ENCODE measurements around the gene PUS1.

PUS1 gene

DNA sequence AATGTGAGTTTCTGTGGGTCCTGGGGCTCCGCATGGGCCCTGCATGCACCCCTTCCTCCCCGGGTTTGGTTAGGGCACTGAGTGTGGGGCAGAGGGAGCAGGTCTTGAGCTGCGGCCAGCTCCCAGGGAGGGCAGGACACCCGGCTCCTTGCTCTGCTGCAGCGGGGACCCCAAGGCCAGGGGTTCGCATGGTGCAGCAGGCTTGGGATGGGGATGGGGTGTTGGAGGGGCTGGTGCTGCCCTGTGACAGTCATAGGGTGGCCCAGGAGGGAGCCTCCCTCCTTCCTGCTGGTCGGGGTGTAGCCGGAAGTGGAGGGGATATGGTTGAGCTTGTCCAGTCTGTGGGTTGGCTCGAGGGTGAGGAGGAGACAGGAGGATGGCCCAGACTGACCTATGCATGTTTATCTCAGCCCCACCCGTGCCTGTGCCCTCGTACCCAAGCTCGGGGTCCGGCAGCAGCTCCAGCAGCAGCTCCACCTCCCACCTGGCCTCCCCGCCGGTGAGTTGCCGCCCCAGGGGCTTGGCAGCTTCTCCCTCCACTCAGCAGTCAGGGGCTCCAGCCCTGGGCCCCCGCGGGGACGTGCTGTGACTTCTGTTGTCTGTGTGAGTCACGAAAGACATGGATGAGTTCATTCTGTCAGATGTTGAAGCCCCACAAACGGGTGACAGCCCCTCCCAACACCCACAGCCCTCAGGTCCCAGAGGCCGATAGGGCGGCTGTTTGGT is 18.6 kb upstream of the PUS1 start:
- no peak overlapping the region for H3K4me3 ChIP-seq (ENCODE audit: low read length in 2 of 2)
- no peak overlapping the region for H3K9ac ChIP-seq (ENCODE audit: low read depth in 1 of 2, low read length in 2 of 2)
- no peaks in the 10 kb centered on the region for H3K27me3 ChIP-seq (ENCODE audit: control insufficient read depth in 2 of 2, insufficient read depth in 2 of 2, low read length in 2 of 2)
- H3K9me3 ChIP-seq (ENCODE audit: control insufficient read depth in 2 of 2, low read length in 2 of 2): no peaks in the 10 kb centered on the region
- H3K36me3 ChIP-seq (ENCODE audit: control insufficient read depth in 2 of 2, insufficient read depth in 2 of 2, low read length in 2 of 2): peaks cover 43 to 44% of the 10 kb centered on the region in 2 donors
- no peaks in the 10 kb centered on the region for H3K4me1 ChIP-seq (ENCODE audit: control insufficient read depth in 2 of 2, insufficient read depth in 2 of 2, low read length in 2 of 2)
- no peak overlapping the region for H3K27ac ChIP-seq (ENCODE audit: low read depth in 2 of 2, low read length in 2 of 2)

DNA sequence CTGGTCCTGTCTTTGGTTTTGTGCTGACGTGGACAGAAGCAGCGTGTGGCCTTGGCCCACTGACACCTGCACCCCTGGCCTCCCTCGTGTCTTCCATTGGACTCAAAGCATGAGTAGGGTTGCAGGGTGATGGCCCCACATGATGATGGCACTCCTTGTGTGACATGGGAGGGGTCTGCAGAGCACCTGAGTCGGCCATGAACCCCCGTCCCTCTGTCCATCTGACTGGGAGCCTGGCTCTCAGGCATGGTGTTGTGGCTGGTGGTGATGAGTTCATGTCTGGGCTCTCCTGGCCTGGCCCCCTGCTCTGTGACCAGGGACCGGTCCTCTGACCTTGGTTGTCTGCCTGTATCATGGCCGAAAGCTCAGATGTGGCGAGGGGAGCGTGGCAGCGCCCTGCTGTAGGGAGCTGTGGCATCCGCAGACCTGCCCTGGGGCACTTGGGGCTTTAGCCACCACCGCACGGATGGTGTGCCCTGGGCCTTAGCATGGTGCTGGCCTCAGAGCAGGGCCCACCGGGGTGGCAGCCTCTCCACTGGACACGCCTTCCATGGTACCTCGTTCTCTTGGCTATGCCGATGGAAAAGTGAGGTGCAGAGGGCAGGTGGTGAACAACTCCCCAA is 17.9 kb upstream of the PUS1 start:
- peaks cover 47 to 50% of the 10 kb centered on the region in 2 donors for H3K36me3 ChIP-seq (ENCODE audit: control insufficient read depth in 2 of 2, insufficient read depth in 2 of 2, low read length in 2 of 2)
- H3K27ac ChIP-seq (ENCODE audit: low read depth in 2 of 2, low read length in 2 of 2): no peak overlapping the region

DNA sequence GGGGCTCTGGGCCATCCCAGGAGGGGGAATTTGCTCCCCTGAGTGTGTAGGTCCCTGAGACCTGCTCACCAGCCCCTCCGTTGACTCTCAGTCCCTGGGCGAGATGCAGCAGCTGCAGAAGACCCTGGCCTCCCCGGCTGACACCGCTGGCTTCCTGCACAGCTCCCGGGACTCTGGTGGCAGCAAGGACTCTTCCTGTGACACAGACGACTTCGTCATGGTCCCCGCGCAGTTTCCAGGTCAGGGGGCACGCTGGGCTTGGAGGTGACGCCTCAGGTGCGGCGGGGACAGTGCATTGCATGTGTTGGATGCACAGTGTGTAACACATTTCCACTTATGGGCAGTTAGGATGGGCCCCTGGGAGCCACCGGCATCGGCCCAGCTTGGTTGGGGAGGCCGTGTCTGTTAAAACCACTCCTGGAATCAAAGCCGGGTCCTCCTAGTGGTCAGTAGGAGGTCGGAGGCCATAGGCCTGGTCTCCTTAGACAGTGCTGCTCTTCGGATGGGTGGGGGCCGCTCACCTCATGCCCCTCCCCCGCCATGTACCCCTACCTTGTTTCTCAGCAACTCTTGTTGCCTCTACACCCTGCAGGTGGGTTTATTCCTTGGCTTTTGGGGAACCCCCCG is 17.1 kb upstream of the PUS1 start:
- Histone ChIP-seq H3K27ac (ENCODE audit: low read depth in 2 of 2, low read length in 2 of 2) (no peak overlapping the region), H3K4me3 (ENCODE audit: low read length in 2 of 2) (no peak overlapping the region), H3K27me3 (ENCODE audit: control insufficient read depth in 2 of 2, insufficient read depth in 2 of 2, low read length in 2 of 2) (no peaks in the 10 kb centered on the region), H3K4me1 (ENCODE audit: control insufficient read depth in 2 of 2, insufficient read depth in 2 of 2, low read length in 2 of 2) (no peaks in the 10 kb centered on the region), H3K9me3 (ENCODE audit: control insufficient read depth in 2 of 2, low read length in 2 of 2) (no peaks in the 10 kb centered on the region), H3K9ac (ENCODE audit: low read depth in 1 of 2, low read length in 2 of 2) (no peak overlapping the region), H3K36me3 (ENCODE audit: control insufficient read depth in 2 of 2, insufficient read depth in 2 of 2, low read length in 2 of 2) (peaks cover 47 to 56% of the 10 kb centered on the region in 2 donors)

More for the DNA sequence above, 17.9 kb upstream of the PUS1 start:
- Histone ChIP-seq H3K4me3 (ENCODE audit: low read length in 2 of 2) (no peak overlapping the region), H3K27me3 (ENCODE audit: control insufficient read depth in 2 of 2, insufficient read depth in 2 of 2, low read length in 2 of 2) (no peaks in the 10 kb centered on the region), H3K9me3 (ENCODE audit: control insufficient read depth in 2 of 2, low read length in 2 of 2) (no peaks in the 10 kb centered on the region), H3K4me1 (ENCODE audit: control insufficient read depth in 2 of 2, insufficient read depth in 2 of 2, low read length in 2 of 2) (no peaks in the 10 kb centered on the region), H3K9ac (ENCODE audit: low read depth in 1 of 2, low read length in 2 of 2) (no peak overlapping the region)

DNA sequence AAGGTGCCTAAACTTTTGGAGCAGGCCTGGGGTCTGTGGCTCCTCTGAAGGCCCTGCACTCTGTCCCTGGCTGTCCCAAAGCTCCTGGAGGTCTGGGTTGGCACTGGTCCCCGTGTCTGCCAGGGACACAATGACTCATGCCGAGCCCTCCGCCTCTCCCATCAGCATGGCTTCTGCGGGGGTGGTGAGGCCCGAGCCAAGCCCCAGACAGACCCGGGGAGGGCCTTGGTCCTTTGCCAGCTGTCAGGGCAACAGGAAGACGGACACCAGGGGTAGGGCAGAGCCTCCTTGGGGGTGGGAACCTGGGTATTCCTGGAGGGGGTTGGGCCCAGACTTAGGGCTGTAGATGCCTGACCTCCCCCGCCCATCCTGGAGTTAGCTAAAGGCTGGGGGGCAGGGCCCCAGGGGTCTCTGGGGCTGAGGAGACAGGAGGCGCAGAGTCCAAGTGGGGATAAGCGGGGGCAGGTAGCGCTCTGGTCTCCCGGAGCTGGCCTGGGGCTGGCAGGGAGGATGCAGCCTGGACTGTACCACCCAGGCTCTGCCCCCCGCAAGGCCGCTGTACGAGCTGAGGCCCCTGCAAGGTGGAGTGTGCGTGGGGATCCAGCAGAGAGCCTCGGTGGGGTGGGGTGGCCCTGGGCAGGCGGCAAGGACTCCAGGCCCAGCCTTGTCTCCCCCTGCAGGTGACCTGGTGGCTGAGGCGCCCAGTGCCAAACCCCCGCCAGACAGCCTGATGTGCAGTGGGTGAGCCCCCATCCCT is 16.4 kb upstream of the PUS1 start:
- Histone ChIP-seq H3K4me1 (ENCODE audit: control insufficient read depth in 2 of 2, insufficient read depth in 2 of 2, low read length in 2 of 2) (no peaks in the 10 kb centered on the region), H3K27ac (ENCODE audit: low read depth in 2 of 2, low read length in 2 of 2) (no peak overlapping the region), H3K4me3 (ENCODE audit: low read length in 2 of 2) (no peak overlapping the region), H3K36me3 (ENCODE audit: control insufficient read depth in 2 of 2, insufficient read depth in 2 of 2, low read length in 2 of 2) (peaks cover 49 to 56% of the 10 kb centered on the region in 2 donors), H3K9ac (ENCODE audit: low read depth in 1 of 2, low read length in 2 of 2) (no peak overlapping the region), H3K27me3 (ENCODE audit: control insufficient read depth in 2 of 2, insufficient read depth in 2 of 2, low read length in 2 of 2) (no peaks in the 10 kb centered on the region), H3K9me3 (ENCODE audit: control insufficient read depth in 2 of 2, low read length in 2 of 2) (no peaks in the 10 kb centered on the region)

DNA sequence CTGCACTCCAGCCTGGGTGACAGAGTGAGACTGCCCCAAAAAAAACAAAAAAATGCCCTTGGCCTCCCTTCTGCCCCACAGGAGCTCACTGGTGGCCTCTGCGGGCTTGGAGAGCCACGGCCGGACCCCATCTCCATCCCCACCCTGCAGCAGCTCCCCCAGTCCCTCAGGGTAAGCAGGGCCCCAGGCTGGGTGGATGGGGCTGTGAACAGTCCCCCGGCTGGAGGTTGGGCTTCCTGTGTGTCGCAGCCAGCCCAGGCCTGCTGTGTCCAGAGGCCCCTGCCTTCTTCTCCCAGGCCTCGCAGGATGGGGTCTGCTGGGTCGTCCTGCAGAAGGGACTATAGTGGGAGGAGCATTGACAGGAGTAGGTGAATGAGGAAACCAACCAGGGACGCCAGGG is 15.4 kb upstream of the PUS1 start:
- no peaks in the 10 kb centered on the region for H3K9me3 ChIP-seq (ENCODE audit: control insufficient read depth in 2 of 2, low read length in 2 of 2)
- H3K9ac ChIP-seq (ENCODE audit: low read depth in 1 of 2, low read length in 2 of 2): no peak overlapping the region
- H3K4me1 ChIP-seq (ENCODE audit: control insufficient read depth in 2 of 2, insufficient read depth in 2 of 2, low read length in 2 of 2): no peaks in the 10 kb centered on the region
- H3K4me3 ChIP-seq (ENCODE audit: low read length in 2 of 2): no peak overlapping the region
- H3K27me3 ChIP-seq (ENCODE audit: control insufficient read depth in 2 of 2, insufficient read depth in 2 of 2, low read length in 2 of 2): no peaks in the 10 kb centered on the region
- no peak overlapping the region for H3K27ac ChIP-seq (ENCODE audit: low read depth in 2 of 2, low read length in 2 of 2)
- H3K36me3 ChIP-seq (ENCODE audit: control insufficient read depth in 2 of 2, insufficient read depth in 2 of 2, low read length in 2 of 2): peaks cover 48 to 56% of the 10 kb centered on the region in 2 donors

DNA sequence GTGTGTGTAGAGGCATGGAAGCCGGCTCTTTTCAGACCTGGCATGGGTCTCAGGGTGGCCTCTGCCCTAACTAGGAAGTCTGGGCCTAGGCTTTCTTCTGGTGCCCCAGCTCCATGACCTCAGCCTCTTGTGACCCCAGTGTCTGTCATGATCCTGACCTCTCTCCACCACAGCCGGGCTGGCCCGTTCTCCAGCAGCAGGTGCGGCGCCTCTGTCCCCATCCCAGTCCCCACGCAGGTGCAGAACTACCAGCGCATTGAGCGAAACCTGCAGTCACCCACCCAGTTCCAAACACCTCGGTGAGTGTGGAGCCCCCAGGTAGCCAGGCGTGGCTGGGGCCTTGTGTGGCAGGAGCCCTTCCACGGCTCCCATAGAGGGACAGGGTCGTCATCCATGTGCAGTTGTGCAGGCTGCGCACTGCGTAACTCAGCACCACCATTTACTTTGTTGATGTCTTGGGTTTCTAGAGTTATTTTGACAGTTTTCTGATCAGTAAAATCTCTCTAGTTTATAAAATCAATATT is 14.8 kb upstream of the PUS1 start:
- Histone ChIP-seq H3K9me3 (ENCODE audit: control insufficient read depth in 2 of 2, low read length in 2 of 2) (no peaks in the 10 kb centered on the region), H3K27me3 (ENCODE audit: control insufficient read depth in 2 of 2, insufficient read depth in 2 of 2, low read length in 2 of 2) (no peaks in the 10 kb centered on the region), H3K9ac (ENCODE audit: low read depth in 1 of 2, low read length in 2 of 2) (no peak overlapping the region), H3K4me1 (ENCODE audit: control insufficient read depth in 2 of 2, insufficient read depth in 2 of 2, low read length in 2 of 2) (no peaks in the 10 kb centered on the region), H3K36me3 (ENCODE audit: control insufficient read depth in 2 of 2, insufficient read depth in 2 of 2, low read length in 2 of 2) (peaks cover 48 to 52% of the 10 kb centered on the region in 2 donors), H3K27ac (ENCODE audit: low read depth in 2 of 2, low read length in 2 of 2) (no peak overlapping the region), H3K4me3 (ENCODE audit: low read length in 2 of 2) (no peak overlapping the region)

DNA sequence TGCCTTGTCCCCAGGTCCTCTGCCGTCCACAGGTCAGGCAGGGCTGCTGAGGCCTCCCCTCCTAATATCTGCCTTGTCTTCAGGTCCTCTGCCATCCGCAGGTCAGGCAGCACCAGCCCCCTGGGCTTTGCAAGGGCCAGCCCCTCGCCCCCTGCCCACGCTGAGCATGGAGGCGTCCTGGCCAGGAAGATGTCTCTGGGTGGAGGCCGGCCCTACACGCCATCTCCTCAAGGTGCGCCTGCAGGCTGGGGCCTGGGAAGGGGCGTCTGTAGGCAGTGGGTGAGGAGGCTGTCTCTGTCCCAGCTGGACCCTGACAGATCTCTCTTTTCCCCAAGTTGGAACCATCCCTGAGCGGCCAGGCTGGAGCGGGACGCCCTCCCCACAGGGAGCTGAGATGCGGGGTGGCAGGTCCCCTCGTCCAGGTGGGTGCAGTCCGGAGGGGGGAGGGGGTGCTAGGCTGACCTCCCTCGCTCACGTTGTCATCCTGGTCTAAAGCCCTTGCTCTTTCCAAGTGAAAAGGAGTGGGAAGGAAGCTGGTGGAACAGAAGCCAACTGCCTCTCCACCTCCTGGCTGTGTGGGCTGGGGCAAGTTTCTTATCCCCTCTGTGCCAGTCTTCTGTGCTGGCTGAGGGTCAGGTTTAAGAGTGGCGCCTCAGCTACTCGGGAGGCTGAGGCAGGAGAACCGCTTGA is 13.9 kb upstream of the PUS1 start:
- H3K4me1 ChIP-seq (ENCODE audit: control insufficient read depth in 2 of 2, insufficient read depth in 2 of 2, low read length in 2 of 2): no peaks in the 10 kb centered on the region
- no peak overlapping the region for H3K9ac ChIP-seq (ENCODE audit: low read depth in 1 of 2, low read length in 2 of 2)
- H3K27me3 ChIP-seq (ENCODE audit: control insufficient read depth in 2 of 2, insufficient read depth in 2 of 2, low read length in 2 of 2): no peaks in the 10 kb centered on the region
- no peak overlapping the region for H3K27ac ChIP-seq (ENCODE audit: low read depth in 2 of 2, low read length in 2 of 2)
- no peak overlapping the region for H3K4me3 ChIP-seq (ENCODE audit: low read length in 2 of 2)
- peaks cover 47 to 49% of the 10 kb centered on the region in 2 donors for H3K36me3 ChIP-seq (ENCODE audit: control insufficient read depth in 2 of 2, insufficient read depth in 2 of 2, low read length in 2 of 2)
- H3K9me3 ChIP-seq (ENCODE audit: control insufficient read depth in 2 of 2, low read length in 2 of 2): no peaks in the 10 kb centered on the region

DNA sequence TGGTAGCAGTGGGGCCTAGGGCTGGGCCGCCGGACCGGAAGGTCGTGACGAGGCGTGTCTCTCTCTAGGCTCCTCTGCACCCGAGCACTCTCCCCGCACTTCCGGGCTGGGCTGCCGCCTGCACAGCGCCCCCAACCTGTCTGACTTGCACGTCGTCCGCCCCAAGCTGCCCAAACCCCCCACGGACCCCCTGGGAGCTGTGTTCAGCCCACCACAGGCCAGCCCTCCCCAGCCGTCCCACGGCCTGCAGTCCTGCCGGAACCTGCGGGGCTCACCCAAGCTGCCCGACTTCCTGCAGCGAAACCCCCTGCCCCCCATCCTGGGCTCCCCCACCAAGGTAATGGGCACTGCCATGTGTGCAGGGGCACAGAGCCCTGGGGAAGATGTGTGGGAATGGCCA is 13.3 kb upstream of the PUS1 start:
- Histone ChIP-seq H3K27ac (ENCODE audit: low read depth in 2 of 2, low read length in 2 of 2) (no peak overlapping the region), H3K36me3 (ENCODE audit: control insufficient read depth in 2 of 2, insufficient read depth in 2 of 2, low read length in 2 of 2) (peaks cover 41 to 49% of the 10 kb centered on the region in 2 donors), H3K9ac (ENCODE audit: low read depth in 1 of 2, low read length in 2 of 2) (no peak overlapping the region), H3K4me3 (ENCODE audit: low read length in 2 of 2) (no peak overlapping the region), H3K27me3 (ENCODE audit: control insufficient read depth in 2 of 2, insufficient read depth in 2 of 2, low read length in 2 of 2) (no peaks in the 10 kb centered on the region), H3K9me3 (ENCODE audit: control insufficient read depth in 2 of 2, low read length in 2 of 2) (no peaks in the 10 kb centered on the region), H3K4me1 (ENCODE audit: control insufficient read depth in 2 of 2, insufficient read depth in 2 of 2, low read length in 2 of 2) (no peaks in the 10 kb centered on the region)

DNA sequence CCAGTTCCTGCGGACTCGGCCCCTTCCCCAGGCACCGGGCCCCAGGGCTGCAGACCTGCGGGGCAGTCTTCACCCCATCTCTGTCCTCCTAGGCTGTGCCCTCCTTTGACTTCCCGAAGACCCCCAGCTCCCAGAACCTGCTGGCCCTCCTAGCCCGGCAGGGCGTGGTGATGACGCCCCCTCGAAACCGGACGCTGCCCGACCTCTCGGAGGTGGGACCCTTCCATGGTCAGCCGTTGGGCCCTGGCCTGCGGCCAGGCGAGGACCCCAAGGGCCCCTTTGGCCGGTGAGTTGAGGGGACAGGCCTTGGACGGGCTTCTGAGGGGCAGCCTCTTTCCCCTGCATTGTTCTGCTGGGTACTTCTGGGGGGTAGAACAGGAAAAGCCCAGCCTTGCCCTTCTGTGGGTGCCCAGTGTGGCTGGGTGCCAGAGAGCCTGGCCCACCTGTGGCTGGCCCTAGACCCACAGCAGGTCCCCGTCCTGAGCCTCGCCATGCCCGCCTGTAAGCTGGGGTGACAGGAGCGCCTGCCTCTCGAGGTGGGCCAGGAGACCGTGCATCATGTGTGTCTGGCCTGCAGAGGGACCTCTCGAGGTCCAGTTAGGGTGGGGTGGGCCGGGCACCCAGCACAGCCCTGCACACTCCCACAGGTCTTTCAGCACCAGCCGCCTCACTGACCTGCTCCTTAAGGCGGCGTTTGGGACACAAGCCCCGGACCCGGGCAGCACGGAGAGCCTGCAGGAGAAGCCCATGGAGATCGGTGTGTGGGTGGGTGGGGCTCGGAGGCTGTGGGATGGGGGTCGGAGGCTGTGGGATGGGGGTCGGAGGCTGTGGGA is 12.6 kb upstream of the PUS1 start:
- Histone ChIP-seq H3K27me3 (ENCODE audit: control insufficient read depth in 2 of 2, insufficient read depth in 2 of 2, low read length in 2 of 2) (no peaks in the 10 kb centered on the region), H3K36me3 (ENCODE audit: control insufficient read depth in 2 of 2, insufficient read depth in 2 of 2, low read length in 2 of 2) (peaks cover 38 to 49% of the 10 kb centered on the region in 2 donors), H3K4me3 (ENCODE audit: low read length in 2 of 2) (no peak overlapping the region), H3K27ac (ENCODE audit: low read depth in 2 of 2, low read length in 2 of 2) (no peak overlapping the region), H3K4me1 (ENCODE audit: control insufficient read depth in 2 of 2, insufficient read depth in 2 of 2, low read length in 2 of 2) (no peaks in the 10 kb centered on the region), H3K9me3 (ENCODE audit: control insufficient read depth in 2 of 2, low read length in 2 of 2) (no peaks in the 10 kb centered on the region), H3K9ac (ENCODE audit: low read depth in 1 of 2, low read length in 2 of 2) (no peak overlapping the region)
